Tibial nerve (tissue), 4 donors: ENCODE measurements around the gene HNRNPA3. TPM values are rescaled to one million over a fixed set of nuclear protein-coding genes. Genes with fewer than 3 reads are reported as not detected.
"Not testable (repeated sequence)": the region's sequence is repeated elsewhere in the genome, so short reads cannot be mapped to it uniquely, and the experiment has no call there.

ENCODE experiments used
- DNase-seq, 2 donors: peaks; one replicate each; pipeline ENCODE4 v3.0.0-alpha.2; 2019; ENCODE audit warnings: low spot score in 2 of 2
- H3K27ac ChIP-seq, 4 donors: fragments of 200-600 bp; sonication (generic) in 3 of 4; one replicate each; pipeline ENCODE4 v1.5.1; 2017 to 2019; ENCODE audit warnings: mild to moderate bottlenecking in 1 of 4
- H3K27me3 ChIP-seq, 2 donors: fragments of 200-600 bp; sonication (generic) in 1 of 2; one replicate each; pipeline versions ENCODE4 v1.5.1 to v1.6.0; 2017 to 2019
- H3K36me3 ChIP-seq, 3 donors: fragments of 200-600 bp; sonication (generic); one replicate each; pipeline ENCODE4 v1.5.1; 2018 to 2019
- H3K4me1 ChIP-seq, 4 donors: fragments of 200-600 bp; sonication (generic) in 3 of 4; one replicate each; pipeline ENCODE4 v1.5.1; 2017 to 2019
- H3K4me3 ChIP-seq, 4 donors: fragments of 200-600 bp; sonication (generic) in 3 of 4; one replicate each; pipeline ENCODE4 v1.5.1; 2017 to 2019; ENCODE audit warnings: mild to moderate bottlenecking in 1 of 4, moderate library complexity in 1 of 4
- H3K9me3 ChIP-seq, 4 donors: fragments of 200-600 bp; sonication (generic) in 3 of 4; one replicate each; pipeline ENCODE4 v1.5.1; 2017 to 2019
- CTCF ChIP-seq, 5 experiments: fragments of 200-600 bp in 3 of 5; fragments of 450-650 bp in 2 of 5; sonication (generic) in 3 of 5; IDR thresholded peaks; one replicate each; pipeline ENCODE4 v1.5.1; 2016 to 2019; ENCODE audit warnings: antibody characterized with exemption in 5 of 5, mild to moderate bottlenecking in 3 of 5, moderate library complexity in 2 of 5
- EP300 ChIP-seq, 2 donors: sonication (generic); formaldehyde crosslinking; IDR thresholded peaks; one replicate each; pipeline ENCODE4 v1.6.1; 2017; ENCODE audit warnings: antibody characterized with exemption in 2 of 2, mild to moderate bottlenecking in 1 of 2
- POLR2A ChIP-seq, 2 donors: fragments of 450-650 bp; IDR thresholded peaks; one replicate each; pipeline ENCODE4 v1.6.1; 2017; ENCODE audit warnings: antibody characterized with exemption in 2 of 2, mild to moderate bottlenecking in 2 of 2, moderate library complexity in 2 of 2
- WGBS, 2 donors: methylation state at CpG; one replicate each; pipeline ENCODE4 v1.1.5; 2018; 5-methylcytosine and 5-hydroxymethylcytosine counted together
- total RNA-seq, 4 donors: library from RNA; depleted of rRNA; stranded (reverse); fragments of >200 nt; gene quantifications; one replicate each; pipeline ENCODE4 v1.1.0, GENCODE V29; 2016

The HNRNPA3 gene
- total RNA-seq, 4 donors from 2014 or later: 77.3 to 102 (median 94.4) TPM

GRCh38 chr2:177180269-177181000, 32.2 kb upstream of the HNRNPA3 start:
- Histone ChIP-seq H3K9me3 (no peaks in the 10 kb centered on the region), H3K4me1 (no peaks in the 10 kb centered on the region), H3K36me3 (no peaks in the 10 kb centered on the region), H3K4me3 (no peak overlapping the region), H3K27ac (no peak overlapping the region), H3K27me3 (no peaks in the 10 kb centered on the region)
- WGBS, 2 donors: 88% methylated on average over 5 of the region's 5 CpGs
- DNase-seq: no peak
- TF ChIP-seq POLR2A (IDR thresholded peaks at IDR 0.05) (no peak), EP300 (IDR thresholded peaks at IDR 0.05) (no peak), CTCF (IDR thresholded peaks at IDR 0.05) (no peak)

GRCh38 chr2:177183860-177184259, 28.7 kb upstream of the HNRNPA3 start:
- Histone ChIP-seq H3K4me1 (no peaks in the 10 kb centered on the region), H3K36me3 (no peaks in the 10 kb centered on the region), H3K9me3 (no peaks in the 10 kb centered on the region), H3K27ac (no peak overlapping the region), H3K4me3 (no peak overlapping the region), H3K27me3 (no peaks in the 10 kb centered on the region)
- TF ChIP-seq EP300 (IDR thresholded peaks at IDR 0.05): no peak
- TF ChIP-seq CTCF (IDR thresholded peaks at IDR 0.05): no peak
- TF ChIP-seq POLR2A (IDR thresholded peaks at IDR 0.05): no peak
- DNase-seq: no peak

- H3K27me3 ChIP-seq: no peaks in the 10 kb centered on the region
- H3K36me3 ChIP-seq: no peaks in the 10 kb centered on the region
- DNase-seq: no peak
- 86 to 96% methylated on average over 1 of the region's 1 CpG for WGBS, 2 donors
- no peak for TF ChIP-seq CTCF (IDR thresholded peaks at IDR 0.05)
- no peak for TF ChIP-seq EP300 (IDR thresholded peaks at IDR 0.05)
- TF ChIP-seq POLR2A (IDR thresholded peaks at IDR 0.05): no peak
- H3K4me3 ChIP-seq: no peak overlapping the region
- no peaks in the 10 kb centered on the region for H3K4me1 ChIP-seq
- H3K9me3 ChIP-seq: no peaks in the 10 kb centered on the region
- H3K27ac ChIP-seq: no peak overlapping the region
These were observed 28.0 kb upstream of the HNRNPA3 start for GRCh38 chr2:177184606-177185005.

- H3K27me3 ChIP-seq, H3K36me3 ChIP-seq, H3K4me1 ChIP-seq, H3K9me3 ChIP-seq, H3K4me3 ChIP-seq, H3K27ac ChIP-seq, DNase-seq: not testable (repeated sequence)
- WGBS, 2 donors: 71 to 76% methylated on average over 7 of the region's 7 CpGs
These were observed 26.6 kb upstream of the HNRNPA3 start for GRCh38 chr2:177186038-177186437.

- 56 to 58% methylated on average over 8 of the region's 8 CpGs for WGBS, 2 donors
- no peak for DNase-seq
These were observed 24.8 kb upstream of the HNRNPA3 start for GRCh38 chr2:177187631-177188312.

More at GRCh38 chr2:177187631-177188312, 24.8 kb upstream of the HNRNPA3 start:
- Histone ChIP-seq H3K4me3 (no peak overlapping the region), H3K27me3 (no peaks in the 10 kb centered on the region), H3K36me3 (no peaks in the 10 kb centered on the region), H3K4me1 (no peaks in the 10 kb centered on the region), H3K9me3 (no peaks in the 10 kb centered on the region), H3K27ac (no peak overlapping the region)
- TF ChIP-seq POLR2A (IDR thresholded peaks at IDR 0.05) (no peak), CTCF (IDR thresholded peaks at IDR 0.05) (no peak), EP300 (IDR thresholded peaks at IDR 0.05) (no peak)
